H1 (cell line): ENCODE measurements around the gene CD44. TPM values are rescaled to one million over a fixed set of nuclear protein-coding genes. Genes with fewer than 3 reads are reported as not detected.

Experiments used
- CTCF ChIA-PET: fragments of 300-600 bp; sonication (Branson Sonifier 250); formaldehyde crosslinking; loops from one replicate; lab custom pipeline; 2021; ENCODE audit not compliant: partially characterized antibody; lab: Charles Lee
- POLR2A ChIA-PET: fragments of 300-600 bp; sonication (Branson Sonifier 250); formaldehyde crosslinking; loops from one replicate; lab custom pipeline; 2021; ENCODE audit warnings: inconsistent platforms; ENCODE audit not compliant: partially characterized antibody; lab: Charles Lee
- DNase-seq, 2 experiments: peaks; one replicate each; pipeline versions ENCODE4 v3.0.0 to v3.0.0-alpha.2; 2010 to 2022; ENCODE audit warnings: low spot score in 2 of 2, low read depth in 1 of 2, mixed read lengths in 1 of 2
- FAIRE-seq: peaks from 2 replicates; lab custom pipeline; 2011; peaks lifted over from hg19 to GRCh38; lab: Jason Lieb, UNC
- H2AFZ ChIP-seq: 2 replicates; pipeline ENCODE4 v1.8.1; 2012; ENCODE audit warnings: low read length, inconsistent platforms
- H2AK5ac ChIP-seq: 2 replicates; pipeline ENCODE4 v1.6.1; 2013; ENCODE audit warnings: low read depth, low read length
- H2BK120ac ChIP-seq: replicated peaks from 2 replicates; pipeline ENCODE3; 2013; ENCODE audit warnings: low read depth, low read length, inconsistent platforms
- H2BK12ac ChIP-seq: 2 replicates; pipeline ENCODE4 v1.6.1; 2013; ENCODE audit warnings: low read depth, low read length
- H2BK15ac ChIP-seq: 2 replicates; pipeline ENCODE4 v1.6.1; 2013; ENCODE audit warnings: low read length
- H2BK20ac ChIP-seq: 2 replicates; pipeline ENCODE4 v1.6.1; 2013; ENCODE audit warnings: low read length
- H2BK5ac ChIP-seq: 2 replicates; pipeline ENCODE4 v1.6.1; 2013; ENCODE audit warnings: low read depth, low read length
- H3K14ac ChIP-seq: 2 replicates; pipeline ENCODE4 v1.6.1; 2013; ENCODE audit warnings: inconsistent platforms; ENCODE audit not compliant: insufficient read length
- H3K18ac ChIP-seq: 2 replicates; pipeline ENCODE4 v1.6.1; 2013; ENCODE audit warnings: low read length; ENCODE audit errors: extremely low read depth
- H3K23ac ChIP-seq: 2 replicates; pipeline ENCODE4 v1.6.1; 2013; ENCODE audit warnings: inconsistent platforms; ENCODE audit not compliant: insufficient read length
- H3K23me2 ChIP-seq: 2 replicates; pipeline ENCODE4 v1.6.1; 2013; ENCODE audit warnings: low read depth, low read length
- H3K27ac ChIP-seq: 2 replicates; pipeline ENCODE4 v1.6.1; 2011; ENCODE audit warnings: low read depth, low read length, inconsistent platforms
- H3K27me3 ChIP-seq, 4 experiments: replicated peaks in 1 of 4; 1 replicate in 1 of 4; 2 replicates in 3 of 4; pipeline versions ENCODE4 v1.6.1 to v1.8.1; 2011 to 2013; ENCODE audit warnings: low read length in 3 of 4, mild to moderate bottlenecking in 3 of 4, inconsistent platforms in 2 of 4, mixed read lengths in 2 of 4, moderate library complexity in 1 of 4; ENCODE audit not compliant: control insufficient read depth in 3 of 4, insufficient read depth in 3 of 4; ENCODE audit errors: extremely low read depth in 1 of 4
- H3K36me3 ChIP-seq, 4 experiments: 2 replicates each; pipeline versions ENCODE4 v1.6.1 to v1.8.1; 2011 to 2013; ENCODE audit warnings: mild to moderate bottlenecking in 4 of 4, low read length in 3 of 4, moderate library complexity in 2 of 4, control low read depth in 1 of 4, inconsistent platforms in 1 of 4; ENCODE audit not compliant: insufficient read depth in 4 of 4, control insufficient read depth in 2 of 4
- H3K4ac ChIP-seq: replicated peaks from 2 replicates; pipeline ENCODE3; 2013; ENCODE audit warnings: low read length, low read depth, mixed read lengths, inconsistent platforms; ENCODE audit not compliant: insufficient read length
- H3K4me1 ChIP-seq, 4 experiments: replicated peaks in 1 of 4; 1 replicate in 1 of 4; 2 replicates in 3 of 4; pipeline versions ENCODE4 v1.6.1 to v1.8.1; 2011 to 2013; ENCODE audit warnings: low read length in 3 of 4, inconsistent platforms in 2 of 4, mixed read lengths in 1 of 4; ENCODE audit not compliant: insufficient read depth in 4 of 4, control insufficient read depth in 3 of 4
- H3K4me2 ChIP-seq, 2 experiments: 2 replicates each; pipeline versions ENCODE4 v1.6.1 to v1.8.1; 2011 to 2013; ENCODE audit warnings: low read depth in 2 of 2, low read length in 2 of 2, control low read depth in 1 of 2, inconsistent platforms in 1 of 2, mild to moderate bottlenecking in 1 of 2; ENCODE audit not compliant: insufficient read depth in 1 of 2
- H3K4me3 ChIP-seq, 4 experiments: fragments of 200-600, 300-600 bp in 1 of 4; sonication (generic), shearing (Covaris generic), sonication (Bioruptor Twin) in 1 of 4; 2 replicates each; pipeline versions ENCODE4 v1.5.1 to v1.8.1; 2011 to 2016; ENCODE audit warnings: low read length in 4 of 4, low read depth in 3 of 4, control low read depth in 2 of 4, inconsistent platforms in 2 of 4, mild to moderate bottlenecking in 2 of 4, mixed read lengths in 1 of 4, moderate library complexity in 1 of 4; ENCODE audit not compliant: insufficient read depth in 2 of 4; ENCODE audit errors: extremely low read depth in 1 of 4
- H3K56ac ChIP-seq: replicated peaks from 2 replicates; pipeline ENCODE3; 2013; ENCODE audit warnings: low read depth, mild to moderate bottlenecking, mixed read lengths, low read length, inconsistent platforms; ENCODE audit not compliant: insufficient read length
- H3K79me1 ChIP-seq: 2 replicates; pipeline ENCODE4 v1.6.1; 2013; ENCODE audit warnings: low read depth, low read length, control low read depth
- H3K79me2 ChIP-seq, 2 experiments: 2 replicates each; pipeline versions ENCODE4 v1.6.1 to v1.8.1; 2012 to 2013; ENCODE audit warnings: low read length in 2 of 2, mild to moderate bottlenecking in 2 of 2, inconsistent platforms in 1 of 2; ENCODE audit not compliant: insufficient read depth in 2 of 2, control insufficient read depth in 1 of 2
- H3K9ac ChIP-seq, 4 experiments: replicated peaks in 1 of 4; 1 replicate in 1 of 4; 2 replicates in 3 of 4; pipeline versions ENCODE4 v1.6.1 to v1.8.1; 2011 to 2013; ENCODE audit warnings: low read depth in 3 of 4, low read length in 3 of 4, control low read depth in 2 of 4, mild to moderate bottlenecking in 2 of 4, moderate library complexity in 2 of 4, inconsistent platforms in 1 of 4; ENCODE audit errors: extremely low read depth in 1 of 4
- H3K9me3 ChIP-seq, 2 experiments: 2 replicates each; pipeline versions ENCODE4 v1.6.1 to v1.8.1; 2012 to 2013; ENCODE audit warnings: mild to moderate bottlenecking in 2 of 2, moderate library complexity in 2 of 2, control low read depth in 1 of 2, inconsistent platforms in 1 of 2, low read depth in 1 of 2, low read length in 1 of 2, mixed read lengths in 1 of 2; ENCODE audit not compliant: insufficient read depth in 2 of 2
- H4K20me1 ChIP-seq, 2 experiments: replicated peaks in 1 of 2; 2 replicates each; pipeline versions ENCODE3 to v1.8.1; 2011 to 2013; ENCODE audit warnings: inconsistent platforms in 2 of 2, low read length in 2 of 2, mild to moderate bottlenecking in 1 of 2; ENCODE audit not compliant: insufficient read depth in 2 of 2, control insufficient read depth in 1 of 2
- H4K5ac ChIP-seq: 2 replicates; pipeline ENCODE4 v1.6.1; 2013; ENCODE audit warnings: low read length, low read depth, mixed read lengths, inconsistent platforms; ENCODE audit not compliant: insufficient read length
- H4K8ac ChIP-seq: 2 replicates; pipeline ENCODE4 v1.8.0; 2013; ENCODE audit warnings: mild to moderate bottlenecking, moderate library complexity, low read length, inconsistent platforms; ENCODE audit not compliant: insufficient read depth; ENCODE audit errors: extremely low read depth
- H4K91ac ChIP-seq: replicated peaks from 2 replicates; pipeline ENCODE3; 2013; ENCODE audit warnings: low read length, mixed read lengths, inconsistent platforms; ENCODE audit not compliant: insufficient read length
- BRCA1 ChIP-seq: IDR thresholded peaks from 2 replicates; pipeline ENCODE4 v1.6.1; 2012; ENCODE audit warnings: low read depth, low read length, improper control_type of control experiment
- JUND ChIP-seq: IDR thresholded peaks from 2 replicates; pipeline ENCODE4 v1.6.1; 2011; ENCODE audit warnings: mild to moderate bottlenecking, improper control_type of control experiment, low read length
- NANOG ChIP-seq: IDR thresholded peaks from 2 replicates; pipeline ENCODE4 v1.6.1; 2011; ENCODE audit warnings: low read length, low read depth, mild to moderate bottlenecking, inconsistent platforms; ENCODE audit not compliant: insufficient read depth, poor library complexity, severe bottlenecking
- POU5F1 ChIP-seq: IDR thresholded peaks from 2 replicates; pipeline ENCODE4 v1.6.1; 2011; ENCODE audit warnings: low read depth, mild to moderate bottlenecking, low read length, moderate library complexity
- RAD21 ChIP-seq, 2 experiments: IDR thresholded peaks in 1 of 2; conservative IDR thresholded peaks in 1 of 2; 2 replicates each; pipeline ENCODE4 v1.6.1; 2011; ENCODE audit warnings: low read depth in 2 of 2, low read length in 2 of 2, improper control_type of control experiment in 1 of 2, inconsistent platforms in 1 of 2, mild to moderate bottlenecking in 1 of 2, moderate library complexity in 1 of 2
- RBBP5 ChIP-seq: IDR thresholded peaks from 2 replicates; pipeline ENCODE4 v1.7.1; 2012; ENCODE audit warnings: low read depth, mild to moderate bottlenecking, inconsistent platforms, low read length, moderate library complexity, borderline replicate concordance
- RNF2 ChIP-seq: fragments of 200-900, 300-1000 bp; sonication (generic); IDR thresholded peaks from 2 replicates; pipeline ENCODE4 v1.7.1; 2016; ENCODE audit warnings: borderline replicate concordance, low read depth, mild to moderate bottlenecking, antibody characterized with exemption, low read length; ENCODE audit not compliant: poor library complexity, severe bottlenecking; ENCODE audit errors: missing control alignments
- SP1 ChIP-seq: IDR thresholded peaks from 2 replicates; pipeline ENCODE4 v1.6.1; 2011; ENCODE audit warnings: low read depth, low read length
- TAF7 ChIP-seq: optimal IDR thresholded peaks from 2 replicates; pipeline ENCODE3; 2011; ENCODE audit warnings: low read depth, mild to moderate bottlenecking, inconsistent platforms, low read length, moderate library complexity, borderline replicate concordance
- TBP ChIP-seq: IDR thresholded peaks from 2 replicates; pipeline ENCODE4 v1.6.1; 2011; ENCODE audit warnings: low read depth, low read length, improper control_type of control experiment
- WGBS, 2 experiments: shearing (Covaris generic) in 1 of 2; methylation state at CpG; one replicate each; pipeline versions ENCODE4 v1.1.6 to v1.1.7; 2013 to 2015; ENCODE audit warnings: low lambda C conversion rate in 2 of 2, mixed read lengths in 2 of 2, inconsistent platforms in 1 of 2, low coverage in 1 of 2, missing lambda C conversion rate in 1 of 2; ENCODE audit not compliant: insufficient replicate concordance in 2 of 2, insufficient coverage in 1 of 2, insufficient read length in 1 of 2; ENCODE audit errors: extremely low coverage in 1 of 2, missing lambda C conversion rate in 1 of 2; 5-methylcytosine and 5-hydroxymethylcytosine counted together
- polyA plus RNA-seq, 7 experiments: library from polyadenylated mRNA; depleted of rRNA in 3 of 7; stranded (reverse) in 5 of 7; unstranded in 2 of 7; fragments of >200 nt in 5 of 7; fragments of 200-250 nt in 2 of 7; gene quantifications; 1 replicate in 5 of 7; 2 replicates in 1 of 7; 4 replicates in 1 of 7; pipeline versions ENCODE4 v1.2.1 to v1.2.3, GENCODE V29; 2011 to 2013; ENCODE audit warnings: missing spikeins in 2 of 7, mixed read lengths in 2 of 7
- total RNA-seq: library from RNA; stranded (reverse); fragmentation: NEBNext Ultra II Directional; extraction: Animal tissue kit (Norgen Biotek cat#: 25700); gene quantifications from 2 replicates; pipeline ENCODE4 v1.2.1, GENCODE V29; 2021
- TF ChIP-seq, protein P1 (sequence below): IDR thresholded peaks from 2 replicates; pipeline ENCODE4 v1.6.1; 2011; ENCODE audit warnings: low read length, improper control_type of control experiment

The CD44 gene
- total and polyA plus RNA-seq, 2 of the 8 experiments (the other 6 are each of a cell fraction or from before 2014, with no cell fraction given) = 11.8 to 13.7 TPM

DNA sequence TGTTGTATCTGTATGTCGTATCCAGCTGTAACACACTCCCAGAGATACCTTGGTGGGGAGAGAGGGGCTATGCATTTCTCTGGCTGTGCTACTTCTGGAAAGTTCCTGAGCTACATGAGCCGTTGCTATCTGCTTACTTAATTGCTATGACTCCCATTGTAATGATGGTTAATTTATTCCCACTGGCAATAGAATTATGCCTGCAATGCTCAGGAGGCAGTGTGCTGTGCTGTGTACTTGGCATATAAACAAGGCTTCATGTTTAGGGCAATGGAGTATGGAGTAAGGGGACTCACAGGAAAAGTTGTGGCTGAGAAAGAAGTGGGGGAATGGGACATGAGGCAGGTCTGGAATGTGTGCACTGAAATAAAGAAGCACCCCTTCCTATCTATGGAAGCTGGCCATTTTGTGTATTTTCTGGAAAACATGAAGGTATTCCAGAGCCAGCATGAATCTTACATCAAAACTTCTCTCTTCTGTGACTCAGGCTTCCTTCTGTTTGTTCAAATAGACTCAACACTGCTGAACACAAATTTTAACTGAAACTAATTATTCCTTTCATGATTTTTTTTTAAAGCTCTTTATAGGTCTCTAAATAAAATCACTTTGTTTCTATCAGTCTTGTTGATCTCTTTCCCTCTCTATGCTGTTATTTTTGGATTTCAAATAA, 40.6 kb downstream of the CD44 start:
- no peak overlapping the region for H3K27ac ChIP-seq
- no peak overlapping the region for H3K23ac ChIP-seq
- H3K27me3 ChIP-seq = no peaks in the 10 kb centered on the region
- CTCF ChIA-PET = interaction anchor here (0.7 to 2.6 kb wide), 4 partner anchors 11 to 28 kb away, joined by 3 to 11 read pairs (median 4); no protein-coding TSS in a partner anchor
- H3K79me1 ChIP-seq = no peaks in the 10 kb centered on the region
- H4K8ac ChIP-seq = no peak overlapping the region
- no peak overlapping the region for H2AK5ac ChIP-seq
- no peak overlapping the region for H2BK15ac ChIP-seq
- H4K91ac ChIP-seq = no peak overlapping the region
- 94% methylated on average over 2 of the region's 2 CpGs; no CpG with 5 or more reads in 1 of the 2 experiments for WGBS, 2 experiments
- FAIRE-seq (no peak), DNase-seq (no peak)
- no peaks in the 10 kb centered on the region for H3K23me2 ChIP-seq
- H3K36me3 ChIP-seq = no peaks in the 10 kb centered on the region
- no peak overlapping the region for H3K18ac ChIP-seq
- no peak overlapping the region for H3K14ac ChIP-seq
- H3K4me1 ChIP-seq = peaks cover 3 to 14% (median 5%) of the 10 kb centered on the region in 4 experiments; a peak in 5 of 7 replicates
- H2AFZ ChIP-seq = no peak overlapping the region
- H3K4ac ChIP-seq = no peak overlapping the region
- H2BK12ac ChIP-seq = 0 out of 2 replicates have a peak overlapping the region, but pooled peaks have one; percentile 19
- no peak overlapping the region for H4K5ac ChIP-seq
- H2BK120ac ChIP-seq = no peak overlapping the region
- no peaks in the 10 kb centered on the region for H4K20me1 ChIP-seq
- no peak overlapping the region for H2BK5ac ChIP-seq
- no peaks in the 10 kb centered on the region for H3K79me2 ChIP-seq
- no peak overlapping the region for H3K4me2 ChIP-seq
- H2BK20ac ChIP-seq = no peak overlapping the region
- H3K56ac ChIP-seq = no peak overlapping the region
- POLR2A ChIA-PET = no interaction called here
- H3K9ac ChIP-seq = no peak overlapping the region
- H3K9me3 ChIP-seq = no peaks in the 10 kb centered on the region
- H3K4me3 ChIP-seq = no peak overlapping the region
- no peak for TF ChIP-seq TAF7
- TF ChIP-seq NANOG = no peak
- no peak for TF ChIP-seq BRCA1
- TF ChIP-seq TBP = no peak
- no peak for TF ChIP-seq POU5F1
- no peak for TF ChIP-seq RAD21 (IDR thresholded peaks at IDR 0.05 in 1 of 2, conservative IDR thresholded peaks at IDR 0.05 in 1 of 2; ENCODE audit: low read depth in 2 of 2, low read length in 2 of 2)
- no peak for TF ChIP-seq RNF2
- no peak for TF ChIP-seq JUND
- no peak for TF ChIP-seq RBBP5
- no peak for TF ChIP-seq SP1
- TF ChIP-seq, protein P1, sequence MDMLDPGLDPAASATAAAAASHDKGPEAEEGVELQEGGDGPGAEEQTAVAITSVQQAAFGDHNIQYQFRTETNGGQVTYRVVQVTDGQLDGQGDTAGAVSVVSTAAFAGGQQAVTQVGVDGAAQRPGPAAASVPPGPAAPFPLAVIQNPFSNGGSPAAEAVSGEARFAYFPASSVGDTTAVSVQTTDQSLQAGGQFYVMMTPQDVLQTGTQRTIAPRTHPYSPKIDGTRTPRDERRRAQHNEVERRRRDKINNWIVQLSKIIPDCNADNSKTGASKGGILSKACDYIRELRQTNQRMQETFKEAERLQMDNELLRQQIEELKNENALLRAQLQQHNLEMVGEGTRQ = no peak
